ENCODE data around the gene ZNF827.

The ZNF827 gene

GRCh38 chr4:145851511-145852201, 87.0 kb downstream of the ZNF827 start:
- POLR2A ChIA-PET, result interaction anchor here (0.7 kb wide), 1 partner anchor 37 kb away, joined by 3 read pairs; no protein-coding TSS in a partner anchor
- CTCF ChIA-PET, result interaction anchor here (1.1 to 2.0 kb wide), 2 partner anchors 9 kb away, joined by 3 to 12 read pairs; no protein-coding TSS in a partner anchor
- TF ChIP-seq CTCF (IDR thresholded peaks at IDR 0.05; ENCODE audit: insufficient read depth, low read length, missing control alignments), result no peak
- no peak overlapping the region for H3K4me3 ChIP-seq (ENCODE audit: low read depth, low read length)
- DNase-seq (ENCODE audit: low read depth, low spot score), result no peak

- no peak for TF ChIP-seq CTCF (IDR thresholded peaks at IDR 0.05; ENCODE audit: insufficient read depth, low read length, missing control alignments)
- ChIA-PET POLR2A (no interaction called here), CTCF (no interaction called here)
- DNase-seq (ENCODE audit: low read depth, low spot score), result no peak
- H3K4me3 ChIP-seq (ENCODE audit: low read depth, low read length), result no peak overlapping the region
These were observed 90.9 kb downstream of the ZNF827 start for GRCh38 chr4:145847764-145848163.

DNA sequence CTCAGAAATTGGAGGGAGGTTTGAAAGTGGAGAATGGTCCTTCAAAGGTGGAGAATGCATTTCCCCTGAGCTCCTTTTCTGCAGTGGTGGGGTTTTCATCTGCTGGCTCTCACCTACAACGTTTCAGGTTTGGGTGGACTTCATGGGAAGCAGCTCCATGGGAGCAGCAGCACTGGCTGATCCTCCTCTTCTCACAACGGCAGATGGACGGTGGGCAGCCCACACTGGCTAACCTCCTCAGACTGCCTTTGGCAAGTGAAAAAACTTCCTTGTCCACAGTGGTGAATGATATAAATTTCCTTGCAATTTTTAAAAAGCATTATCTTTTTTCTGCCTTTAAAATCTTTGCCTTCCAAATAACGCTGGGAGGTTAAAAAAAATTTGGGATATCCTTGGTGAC, 93.5 kb downstream of the ZNF827 start:
- ChIA-PET POLR2A (no interaction called here), CTCF (no interaction called here)
- TF ChIP-seq CTCF (IDR thresholded peaks at IDR 0.05; ENCODE audit: insufficient read depth, low read length, missing control alignments), result no peak
- H3K4me3 ChIP-seq (ENCODE audit: low read depth, low read length), result no peak overlapping the region
- DNase-seq (ENCODE audit: low read depth, low spot score), result no peak

DNA sequence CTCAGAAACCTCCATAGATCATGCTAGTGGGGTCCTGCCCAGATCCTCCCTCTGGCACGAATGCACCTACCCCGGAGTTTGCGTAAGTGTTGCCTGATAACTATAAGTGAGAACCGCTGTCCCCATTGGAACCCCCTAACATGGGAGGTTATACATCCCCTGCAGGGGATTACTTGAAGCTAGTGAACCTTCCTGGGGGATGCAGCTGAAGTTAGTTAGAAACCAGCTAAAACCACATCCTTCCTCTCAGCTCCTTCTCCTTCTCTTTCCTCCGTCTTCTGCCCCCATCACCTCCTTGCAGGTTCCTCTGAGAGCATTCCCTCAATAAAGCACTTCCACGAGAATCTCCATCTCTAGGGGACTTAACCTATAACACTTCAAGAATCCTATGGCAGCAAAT, 95.0 kb downstream of the ZNF827 start:
- POLR2A ChIA-PET, result no interaction called here
- DNase-seq (ENCODE audit: low read depth, low spot score), result no peak
- CTCF ChIA-PET, result interaction anchor here (1.5 to 1.8 kb wide), 2 partner anchors 17 to 44 kb away, joined by 3 to 4 read pairs; no protein-coding TSS in a partner anchor

DNA sequence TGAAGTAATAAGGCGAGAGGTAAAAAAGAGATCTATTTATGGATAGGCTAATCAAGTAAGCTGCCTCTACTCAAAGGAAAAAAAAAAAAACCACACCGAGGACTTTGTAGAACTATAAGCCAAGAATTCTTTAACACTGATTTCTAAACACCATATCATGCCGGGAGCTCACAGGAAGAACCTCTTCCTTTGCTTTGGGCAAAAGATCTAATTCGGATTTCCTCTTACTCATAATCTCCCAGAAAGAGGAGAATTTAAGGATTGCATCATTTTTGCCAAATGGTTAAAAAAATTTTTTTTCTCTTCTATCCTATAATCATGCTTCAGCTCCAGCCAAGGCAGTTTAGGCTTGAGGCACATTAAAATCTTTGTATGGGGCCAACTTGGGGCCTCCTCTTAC, 95.5 kb downstream of the ZNF827 start:
- H3K4me3 ChIP-seq (ENCODE audit: low read depth, low read length), result no peak overlapping the region
- ChIA-PET CTCF (interaction anchor here (1.0 to 1.8 kb wide), 3 partner anchors 9 to 45 kb away, joined by 3 to 4 read pairs (median 3); no protein-coding TSS in a partner anchor), POLR2A (interaction anchor here (0.7 kb wide), 1 partner anchor 72 kb away, joined by 3 read pairs; no protein-coding TSS in a partner anchor)
- DNase-seq (ENCODE audit: low read depth, low spot score), result peak; percentile 70
- TF ChIP-seq CTCF (IDR thresholded peaks at IDR 0.05; ENCODE audit: insufficient read depth, low read length, missing control alignments), result no peak

More for the DNA sequence above, 95.0 kb downstream of the ZNF827 start:
- H3K4me3 ChIP-seq (ENCODE audit: low read depth, low read length), result no peak overlapping the region
- TF ChIP-seq CTCF (IDR thresholded peaks at IDR 0.05; ENCODE audit: insufficient read depth, low read length, missing control alignments), result no peak

- ChIA-PET CTCF (interaction anchor here (0.9 to 1.8 kb wide), 4 partner anchors 9 to 27 kb away, joined by 3 to 4 read pairs (median 3); no protein-coding TSS in a partner anchor), POLR2A (no interaction called here)
- no peak overlapping the region for H3K4me3 ChIP-seq (ENCODE audit: low read depth, low read length)
- DNase-seq (ENCODE audit: low read depth, low spot score), result no peak
- TF ChIP-seq CTCF (IDR thresholded peaks at IDR 0.05; ENCODE audit: insufficient read depth, low read length, missing control alignments), result no peak
These were observed 96.3 kb downstream of the ZNF827 start for GRCh38 chr4:145842224-145842887.

Data from AG04449 (cell line).